Astrocyte of the hippocampus (primary cell): ENCODE measurements around the gene HOXB1.

Experiments
- DNase-seq: peaks from one replicate; pipeline ENCODE4 v3.0.0; 2011; ENCODE audit warnings: low read depth, low spot score

The HOXB1 gene

GRCh38 chr17:48567646-48568354, 37.0 kb upstream of the HOXB1 start:
- no peak for DNase-seq

GRCh38 chr17:48567209-48567608, 36.4 kb upstream of the HOXB1 start:
- DNase-seq: no peak

GRCh38 chr17:48566717-48567116, 35.9 kb upstream of the HOXB1 start:
- DNase-seq: no peak

GRCh38 chr17:48565925-48566710, 35.3 kb upstream of the HOXB1 start:
- no peak for DNase-seq

- DNase-seq: no peak
Observed at GRCh38 chr17:48565022-48565554, 34.3 kb upstream of the HOXB1 start.

- peak; percentile 60 for DNase-seq
Observed at GRCh38 chr17:48564188-48565021, 33.6 kb upstream of the HOXB1 start.

- DNase-seq: no peak
Observed at GRCh38 chr17:48563867-48564187, 33.0 kb upstream of the HOXB1 start.

- DNase-seq: no peak
Observed at GRCh38 chr17:48563385-48563838, 32.6 kb upstream of the HOXB1 start.

GRCh38 chr17:48562934-48563333, 32.1 kb upstream of the HOXB1 start:
- DNase-seq: no peak

GRCh38 chr17:48561884-48562810, 31.3 kb upstream of the HOXB1 start:
- no peak for DNase-seq

GRCh38 chr17:48559840-48560817, 29.3 kb upstream of the HOXB1 start:
- DNase-seq: no peak

- DNase-seq: no peak
Observed at GRCh38 chr17:48559122-48559839, 28.5 kb upstream of the HOXB1 start.

- DNase-seq: no peak
Observed at GRCh38 chr17:48558831-48559121, 28.0 kb upstream of the HOXB1 start.

GRCh38 chr17:48558057-48558830, 27.4 kb upstream of the HOXB1 start:
- no peak for DNase-seq

GRCh38 chr17:48556576-48557401, 26.0 kb upstream of the HOXB1 start:
- DNase-seq: peak; percentile 26

GRCh38 chr17:48556229-48556575, 25.4 kb upstream of the HOXB1 start:
- peak; percentile 24 for DNase-seq
